Immature natural killer cell (primary cell): ENCODE measurements around the gene GPS1. TPM values are rescaled to one million over a fixed set of nuclear protein-coding genes. Genes with fewer than 3 reads are reported as not detected.
A peak's percentile ranks its signal among the peaks of the same experiment; 100 is the strongest.

Experiments
- DNase-seq, 3 donors: peaks; one replicate each; pipeline ENCODE4 v3.0.0; 2022; ENCODE audit warnings: mixed read lengths in 1 of 3
- H3K27ac Mint-ChIP-seq, 6 donors: one replicate each; pipeline ENCODE4 v1.8.0; 2020; ENCODE audit warnings: mixed read lengths in 6 of 6, mild to moderate bottlenecking in 5 of 6, inconsistent platforms in 4 of 6, moderate library complexity in 3 of 6
- H3K27me3 Mint-ChIP-seq, 3 donors: one replicate each; pipeline ENCODE4 v1.8.0; 2020 to 2021; ENCODE audit warnings: low read depth in 3 of 3, mild to moderate bottlenecking in 3 of 3, mixed read lengths in 3 of 3, moderate library complexity in 3 of 3, inconsistent platforms in 1 of 3
- H3K36me3 Mint-ChIP-seq, 3 donors: one replicate each; pipeline ENCODE4 v1.8.0; 2020; ENCODE audit warnings: mixed read lengths in 3 of 3, inconsistent platforms in 2 of 3, mild to moderate bottlenecking in 2 of 3
- H3K4me1 Mint-ChIP-seq, 2 donors: one replicate each; pipeline ENCODE4 v1.8.0; 2020; ENCODE audit warnings: inconsistent platforms in 2 of 2, mild to moderate bottlenecking in 2 of 2, mixed read lengths in 2 of 2, moderate library complexity in 1 of 2
- H3K4me3 Mint-ChIP-seq, 5 donors: one replicate each; pipeline ENCODE4 v1.8.0; 2020; ENCODE audit warnings: mild to moderate bottlenecking in 5 of 5, mixed read lengths in 5 of 5, inconsistent platforms in 3 of 5, moderate library complexity in 3 of 5
- H3K9me3 Mint-ChIP-seq, 6 donors: one replicate each; pipeline ENCODE4 v1.8.0; 2020; ENCODE audit warnings: mild to moderate bottlenecking in 6 of 6, mixed read lengths in 6 of 6, inconsistent platforms in 4 of 6, moderate library complexity in 3 of 6
- polyA plus RNA-seq, 3 donors: library from polyadenylated mRNA; unstranded; fragments of 300-500 nt; fragmentation: Illumina TruSeq; gene quantifications; one replicate each; pipeline ENCODE4 v1.2.3, GENCODE V29; 2021

Gene GPS1
- polyA plus RNA-seq, 3 donors from 2014 or later = 174 to 212 (median 183) TPM

GRCh38 chr17:82025401-82026107 lies 26.1 kb upstream of the GPS1 start:
- no peak overlapping the region for H3K4me3 Mint-ChIP-seq
- H3K27ac Mint-ChIP-seq = no peak overlapping the region
- H3K9me3 Mint-ChIP-seq = no peaks in the 10 kb centered on the region
- H3K4me1 Mint-ChIP-seq = peaks cover 15 to 25% of the 10 kb centered on the region in 2 donors
- H3K36me3 Mint-ChIP-seq = no peaks in the 10 kb centered on the region
- H3K27me3 Mint-ChIP-seq = peaks cover 2 to 7% (median 6%) of the 10 kb centered on the region in 3 donors
- no peak for DNase-seq

- Mint-ChIP-seq H3K27ac (no peak overlapping the region), H3K4me3 (peak overlapping the region in 1 of 5 donors; percentile 9), H3K27me3 (peaks cover 2% of the 10 kb centered on the region in 3 donors), H3K4me1 (peaks cover 5 to 14% of the 10 kb centered on the region in 2 donors), H3K9me3 (no peaks in the 10 kb centered on the region), H3K36me3 (no peaks in the 10 kb centered on the region)
- DNase-seq = no peak
These were observed 23.5 kb upstream of the GPS1 start for GRCh38 chr17:82028246-82028645.

- Mint-ChIP-seq H3K36me3 (no peaks in the 10 kb centered on the region), H3K27me3 (peaks cover 2% of the 10 kb centered on the region in 3 donors), H3K4me1 (peaks cover 2 to 11% of the 10 kb centered on the region in 2 donors), H3K27ac (no peak overlapping the region), H3K4me3 (peak overlapping the region in 2 of 5 donors; percentile 18 to 52), H3K9me3 (no peaks in the 10 kb centered on the region)
- DNase-seq = no peak
These were observed 22.7 kb upstream of the GPS1 start for GRCh38 chr17:82028966-82029365.

GRCh38 chr17:82029391-82029790 lies 22.3 kb upstream of the GPS1 start:
- no peak for DNase-seq
- Mint-ChIP-seq H3K27me3 (peaks cover 2% of the 10 kb centered on the region in 3 donors), H3K9me3 (no peaks in the 10 kb centered on the region), H3K27ac (no peak overlapping the region), H3K4me3 (peak overlapping the region in 3 of 5 donors; percentile 62 to 75 (median 65)), H3K36me3 (no peaks in the 10 kb centered on the region), H3K4me1 (peaks cover 0 to 9% of the 10 kb centered on the region in 2 donors)

- Mint-ChIP-seq H3K27ac (no peak overlapping the region), H3K9me3 (no peaks in the 10 kb centered on the region), H3K27me3 (peaks cover 2 to 3% (median 2%) of the 10 kb centered on the region in 3 donors), H3K4me1 (peaks cover 2 to 11% of the 10 kb centered on the region in 2 donors), H3K4me3 (peak overlapping the region in 2 of 5 donors; percentile 62 to 75), H3K36me3 (peaks cover 0 to 1% (median under 1%) of the 10 kb centered on the region in 3 donors)
- no peak for DNase-seq
These were observed 21.7 kb upstream of the GPS1 start for GRCh38 chr17:82029990-82030469.

- peak; percentile 76 to 81 (median 78) for DNase-seq
- H3K27ac Mint-ChIP-seq = no peak overlapping the region
- H3K9me3 Mint-ChIP-seq = no peaks in the 10 kb centered on the region
- H3K4me3 Mint-ChIP-seq = peak overlapping the region; percentile 76 to 82 (median 81)
- peaks cover 0 to 6% (median 3%) of the 10 kb centered on the region in 3 donors for H3K36me3 Mint-ChIP-seq
- peaks cover 2 to 3% (median 2%) of the 10 kb centered on the region in 3 donors for H3K27me3 Mint-ChIP-seq
- peaks cover 7 to 18% of the 10 kb centered on the region in 2 donors for H3K4me1 Mint-ChIP-seq
These were observed 21.0 kb upstream of the GPS1 start for GRCh38 chr17:82030470-82031302.

GRCh38 chr17:82031303-82031884 lies 20.3 kb upstream of the GPS1 start, which contains the start of gene RAC3:
TSS of gene RAC3 (plus strand) at chr17:82031678. CDS start at chr17:82031762, 84 bp downstream.
- Mint-ChIP-seq H3K27me3 (peaks cover 2 to 3% (median 2%) of the 10 kb centered on the region in 3 donors), H3K9me3 (no peaks in the 10 kb centered on the region), H3K4me1 (peaks cover 7 to 22% of the 10 kb centered on the region in 2 donors), H3K36me3 (peaks cover 0 to 6% (median 3%) of the 10 kb centered on the region in 3 donors), H3K27ac (no peak within 1 kb of the TSS), H3K4me3 (peak within 1 kb of the TSS; percentile 76 to 82 (median 81))
- DNase-seq = no peak

GRCh38 chr17:82031885-82032627 lies 19.6 kb upstream of the GPS1 start:
- DNase-seq = no peak
- no peaks in the 10 kb centered on the region for H3K9me3 Mint-ChIP-seq
- H3K4me1 Mint-ChIP-seq = peaks cover 7 to 24% of the 10 kb centered on the region in 2 donors
- peaks cover 2 to 3% (median 2%) of the 10 kb centered on the region in 3 donors for H3K27me3 Mint-ChIP-seq
- H3K27ac Mint-ChIP-seq = no peak overlapping the region
- peak overlapping the region in 4 of 5 donors; percentile 20 to 36 (median 22) for H3K4me3 Mint-ChIP-seq
- H3K36me3 Mint-ChIP-seq = peaks cover 0 to 6% (median 3%) of the 10 kb centered on the region in 3 donors

- Mint-ChIP-seq H3K4me3 (no peak overlapping the region), H3K4me1 (peaks cover 15 to 32% of the 10 kb centered on the region in 2 donors), H3K27ac (no peak overlapping the region), H3K27me3 (peaks cover 0 to 14% (median 2%) of the 10 kb centered on the region in 3 donors), H3K9me3 (no peaks in the 10 kb centered on the region), H3K36me3 (peaks cover 0 to 6% (median 3%) of the 10 kb centered on the region in 3 donors)
- no peak for DNase-seq
These were observed 18.2 kb upstream of the GPS1 start for GRCh38 chr17:82033359-82034085.

- Mint-ChIP-seq H3K36me3 (peaks cover 0 to 6% (median 3%) of the 10 kb centered on the region in 3 donors), H3K4me3 (peak overlapping the region in 3 of 5 donors; percentile 33 to 64 (median 51)), H3K4me1 (peaks cover 15 to 32% of the 10 kb centered on the region in 2 donors), H3K27me3 (peaks cover 0 to 14% (median 2%) of the 10 kb centered on the region in 3 donors), H3K27ac (no peak overlapping the region), H3K9me3 (no peaks in the 10 kb centered on the region)
- DNase-seq = no peak
These were observed 17.2 kb upstream of the GPS1 start for GRCh38 chr17:82034371-82035011.

GRCh38 chr17:82035488-82035887 lies 16.2 kb upstream of the GPS1 start:
- Mint-ChIP-seq H3K27me3 (peaks cover 0 to 14% (median 1%) of the 10 kb centered on the region in 3 donors), H3K36me3 (peaks cover 0 to 6% (median 3%) of the 10 kb centered on the region in 3 donors), H3K4me3 (peak overlapping the region; percentile 51 to 67 (median 64)), H3K4me1 (peaks cover 15 to 28% of the 10 kb centered on the region in 2 donors), H3K9me3 (no peaks in the 10 kb centered on the region), H3K27ac (peak overlapping the region in 2 of 6 donors; percentile 53 to 69)
- no peak for DNase-seq
